Ammon's horn (tissue), 1 donor: ENCODE data around the gene DLX2.
"Not testable (repeated sequence)": the region's sequence is repeated elsewhere in the genome, so short reads cannot be mapped to it uniquely, and the experiment has no call there.

ENCODE experiments used
- DNase-seq: peaks from one replicate; pipeline ENCODE4 v3.0.0-alpha.2; 2016; ENCODE audit warnings: low spot score

The DLX2 gene

GRCh38 chr2:172083628-172084394 lies 18.9 kb downstream of the DLX2 start:
- no peak for DNase-seq

GRCh38 chr2:172082944-172083627 lies 19.6 kb downstream of the DLX2 start:
- DNase-seq = no peak

- DNase-seq = no peak
These were observed 20.4 kb downstream of the DLX2 start for GRCh38 chr2:172082105-172082943.

GRCh38 chr2:172081221-172082022 lies 21.3 kb downstream of the DLX2 start:
- DNase-seq = no peak

- DNase-seq = no peak
These were observed 22.0 kb downstream of the DLX2 start for GRCh38 chr2:172080641-172081220.

GRCh38 chr2:172079838-172080640 lies 22.7 kb downstream of the DLX2 start:
- DNase-seq = no peak

- DNase-seq = no peak
These were observed 23.3 kb downstream of the DLX2 start for GRCh38 chr2:172079416-172079815.

GRCh38 chr2:172074254-172074653 lies 28.4 kb downstream of the DLX2 start:
- no peak for DNase-seq

GRCh38 chr2:172073518-172073917 lies 29.2 kb downstream of the DLX2 start:
- DNase-seq = no peak

GRCh38 chr2:172072706-172073105 lies 30.0 kb downstream of the DLX2 start:
- no peak for DNase-seq

- no peak for DNase-seq
These were observed 30.4 kb downstream of the DLX2 start for GRCh38 chr2:172072303-172072702.

- DNase-seq = no peak
These were observed 31.8 kb downstream of the DLX2 start for GRCh38 chr2:172070936-172071335.

GRCh38 chr2:172067905-172068304 lies 34.8 kb downstream of the DLX2 start:
- not testable (repeated sequence) for DNase-seq

- DNase-seq = no peak
These were observed 36.3 kb downstream of the DLX2 start for GRCh38 chr2:172066394-172066886.

GRCh38 chr2:172065111-172065510 lies 37.6 kb downstream of the DLX2 start:
- no peak for DNase-seq

GRCh38 chr2:172063446-172063845 lies 39.3 kb downstream of the DLX2 start:
- no peak for DNase-seq

- DNase-seq = no peak
These were observed 40.2 kb downstream of the DLX2 start for GRCh38 chr2:172062402-172063004.

GRCh38 chr2:172060118-172060517 lies 42.6 kb downstream of the DLX2 start:
- not testable (repeated sequence) for DNase-seq

GRCh38 chr2:172058660-172059059 lies 44.0 kb downstream of the DLX2 start:
- no peak for DNase-seq

GRCh38 chr2:172056293-172056692 lies 46.4 kb downstream of the DLX2 start:
- no peak for DNase-seq
